HAP-1 (cell line): ENCODE measurements around the gene FBLN1.

Source experiments
- DNase-seq, 2 experiments: peaks; one replicate each; pipeline ENCODE4 v3.0.0-alpha.2; 2016 to 2020; ENCODE audit warnings: low spot score in 2 of 2
- H3K27me3 ChIP-seq: fragments of 250-450 bp; sonication (Bioruptor Pico); 2 replicates; pipeline ENCODE4 v1.5.1; 2020; ENCODE audit warnings: low read depth, mild to moderate bottlenecking, moderate library complexity
- H3K36me3 ChIP-seq: fragments of 250-450 bp; sonication (Bioruptor Pico); replicated peaks from 2 replicates; pipeline ENCODE4 v1.5.1; 2020; ENCODE audit warnings: mild to moderate bottlenecking
- H3K4me1 ChIP-seq: fragments of 250-450 bp; sonication (Bioruptor Pico); 2 replicates; pipeline ENCODE4 v1.5.1; 2020; ENCODE audit warnings: mild to moderate bottlenecking
- H3K4me3 ChIP-seq: fragments of 250-450 bp; sonication (Bioruptor Pico); 2 replicates; pipeline ENCODE4 v1.5.1; 2020; ENCODE audit warnings: mild to moderate bottlenecking, moderate library complexity
- H3K9me3 ChIP-seq: fragments of 250-450 bp; sonication (Bioruptor Pico); 2 replicates; pipeline ENCODE4 v1.5.1; 2020; ENCODE audit warnings: mild to moderate bottlenecking, moderate library complexity
- in situ Hi-C: fragments of 300-500 bp; cut with MboI; formaldehyde crosslinking; loops from 3 replicates; pipeline ENCODE4 v1.14.3; 2020; ENCODE audit warnings: low sequenced_read_pairs, inconsistent platforms, mixed read lengths

The FBLN1 gene

DNA sequence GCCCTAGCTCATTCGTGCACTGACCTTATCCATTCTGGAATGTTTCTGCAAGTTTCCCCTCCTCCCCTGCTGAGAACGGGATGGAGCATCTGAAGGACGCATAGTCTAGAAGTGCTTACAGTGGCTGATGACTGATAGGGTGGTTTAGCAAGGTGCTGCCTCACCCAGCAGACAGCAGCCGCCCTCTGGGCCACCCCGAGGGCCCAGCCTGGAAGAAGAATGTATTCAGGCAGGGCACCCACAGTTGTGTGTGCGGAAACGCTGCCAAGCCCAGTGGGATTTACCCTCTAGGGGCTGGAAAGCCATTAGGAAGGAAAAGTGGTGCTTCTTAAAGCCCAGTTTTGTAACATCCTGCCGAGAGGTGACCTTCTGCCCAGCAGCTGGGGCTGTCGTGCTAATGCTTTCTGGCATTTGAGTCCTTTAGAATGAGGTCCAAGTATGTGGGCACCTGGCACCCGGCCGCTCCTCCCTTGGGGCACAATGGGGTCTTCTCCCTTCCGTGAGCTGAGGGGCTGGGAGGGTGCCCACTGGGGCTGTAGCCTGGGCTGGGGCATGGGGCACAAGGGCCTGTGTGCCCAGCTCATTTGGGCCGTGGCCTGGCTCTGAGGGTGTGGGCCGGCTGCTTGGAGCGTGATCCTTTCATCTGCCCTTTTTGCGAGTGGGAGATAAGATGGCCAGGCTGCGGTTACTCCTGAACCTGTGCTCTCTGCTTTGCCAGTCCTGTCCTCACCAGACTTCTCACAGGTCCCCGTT, 14.4 kb downstream of the FBLN1 start:
- no peak for DNase-seq
- in situ Hi-C loops = no loop called here
- H3K4me3 ChIP-seq = no peak overlapping the region

DNA sequence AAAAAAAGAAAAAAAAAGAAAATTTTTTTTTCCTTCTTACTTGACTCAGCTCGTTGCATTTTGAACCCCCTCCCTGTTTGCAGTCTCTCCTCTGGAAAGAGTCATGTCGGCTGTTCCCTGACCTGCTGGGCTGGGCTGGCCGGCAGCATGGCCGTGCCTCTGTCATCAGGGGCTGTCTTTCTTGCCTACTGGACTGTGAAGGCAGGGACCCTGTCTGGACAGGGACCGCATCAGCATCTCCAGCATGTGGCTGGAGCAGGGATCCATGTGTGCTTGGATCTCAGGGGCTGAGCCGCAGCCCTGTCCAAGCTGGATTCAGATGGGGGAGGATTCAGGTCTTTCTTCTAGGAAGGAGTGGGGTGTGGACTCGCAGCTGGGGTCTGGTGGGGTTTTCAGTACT, 15.5 kb downstream of the FBLN1 start:
- no peak overlapping the region for H3K4me3 ChIP-seq
- DNase-seq = no peak
- H3K27me3 ChIP-seq = no peaks in the 10 kb centered on the region
- no peaks in the 10 kb centered on the region for H3K4me1 ChIP-seq
- in situ Hi-C loops = no loop called here
- H3K36me3 ChIP-seq = peaks cover 45% of the 10 kb centered on the region
- H3K9me3 ChIP-seq = no peaks in the 10 kb centered on the region

More for the DNA sequence above, 14.4 kb downstream of the FBLN1 start:
- Histone ChIP-seq H3K9me3 (no peaks in the 10 kb centered on the region), H3K4me1 (no peaks in the 10 kb centered on the region), H3K36me3 (peaks cover 41% of the 10 kb centered on the region), H3K27me3 (no peaks in the 10 kb centered on the region)

DNA sequence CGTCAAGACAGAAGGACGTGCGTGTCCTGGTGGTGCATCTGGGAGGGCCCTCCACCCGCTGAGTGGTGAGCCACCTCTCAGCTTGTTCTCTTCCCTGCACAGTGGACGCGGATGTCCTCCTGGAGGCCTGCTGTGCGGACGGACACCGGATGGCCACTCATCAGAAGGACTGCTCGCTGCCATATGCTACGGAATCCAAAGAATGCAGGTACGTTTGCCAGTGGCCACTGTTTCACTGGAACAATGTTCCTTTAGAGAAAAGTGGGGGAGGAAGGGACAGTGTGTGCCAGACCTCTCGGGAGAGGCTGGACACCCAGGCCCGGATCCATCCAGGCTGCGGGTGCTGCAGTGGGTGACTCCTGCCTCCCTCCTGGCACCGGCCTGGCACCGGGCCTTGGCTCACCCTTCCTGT, 15.9 kb downstream of the FBLN1 start:
- Histone ChIP-seq H3K4me1 (no peaks in the 10 kb centered on the region), H3K36me3 (peaks cover 50% of the 10 kb centered on the region), H3K27me3 (no peaks in the 10 kb centered on the region), H3K4me3 (no peak overlapping the region), H3K9me3 (no peaks in the 10 kb centered on the region)
- DNase-seq = no peak
- in situ Hi-C loops = no loop called here

DNA sequence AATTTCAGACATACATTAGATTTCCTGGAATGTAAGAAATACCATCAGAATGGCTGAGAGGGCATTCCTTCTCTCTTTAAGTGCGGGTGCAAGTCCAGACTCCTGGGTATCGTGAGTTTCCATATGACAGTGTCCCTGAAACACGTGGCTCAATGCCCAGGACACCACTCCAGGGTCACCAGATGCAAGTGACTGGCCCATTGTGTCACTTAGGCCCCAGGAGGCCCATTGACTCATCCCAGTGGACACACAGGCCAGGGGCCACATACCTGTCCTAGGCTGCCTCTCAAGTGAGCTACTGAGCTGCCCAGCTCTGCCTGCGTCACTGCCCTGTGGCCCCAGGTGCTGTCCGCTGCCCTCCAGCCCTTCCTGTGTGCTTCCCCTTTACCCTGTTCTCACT, 18.5 kb downstream of the FBLN1 start:
- Histone ChIP-seq H3K36me3 (peaks cover 61% of the 10 kb centered on the region), H3K9me3 (no peaks in the 10 kb centered on the region), H3K4me3 (no peak overlapping the region), H3K4me1 (no peaks in the 10 kb centered on the region), H3K27me3 (no peaks in the 10 kb centered on the region)
- in situ Hi-C loops = no loop called here
- no peak for DNase-seq

DNA sequence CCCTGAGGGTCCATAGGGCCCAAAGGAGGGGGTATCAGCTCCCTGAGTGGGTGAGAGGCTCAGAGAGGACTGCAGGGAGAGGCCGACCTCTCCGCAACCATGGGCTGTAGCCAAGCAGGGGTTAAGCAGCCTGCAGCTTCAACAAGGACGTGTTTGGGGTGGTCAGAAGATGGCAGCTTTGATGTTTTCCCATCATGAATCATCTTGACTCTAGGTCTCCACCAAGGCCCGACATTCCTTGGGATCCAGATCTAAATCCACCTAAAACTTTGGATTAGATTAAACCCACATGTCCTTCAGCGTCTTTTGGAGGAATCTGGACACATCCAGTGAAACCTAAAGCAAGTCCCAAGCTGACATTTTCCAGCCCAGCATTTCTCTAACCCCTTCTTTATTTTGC, 19.8 kb downstream of the FBLN1 start:
- H3K9me3 ChIP-seq = no peaks in the 10 kb centered on the region
- H3K27me3 ChIP-seq = no peaks in the 10 kb centered on the region
- no peaks in the 10 kb centered on the region for H3K4me1 ChIP-seq
- H3K4me3 ChIP-seq = no peak overlapping the region
- H3K36me3 ChIP-seq = peaks cover 68% of the 10 kb centered on the region
- in situ Hi-C loops = no loop called here
- DNase-seq = no peak

DNA sequence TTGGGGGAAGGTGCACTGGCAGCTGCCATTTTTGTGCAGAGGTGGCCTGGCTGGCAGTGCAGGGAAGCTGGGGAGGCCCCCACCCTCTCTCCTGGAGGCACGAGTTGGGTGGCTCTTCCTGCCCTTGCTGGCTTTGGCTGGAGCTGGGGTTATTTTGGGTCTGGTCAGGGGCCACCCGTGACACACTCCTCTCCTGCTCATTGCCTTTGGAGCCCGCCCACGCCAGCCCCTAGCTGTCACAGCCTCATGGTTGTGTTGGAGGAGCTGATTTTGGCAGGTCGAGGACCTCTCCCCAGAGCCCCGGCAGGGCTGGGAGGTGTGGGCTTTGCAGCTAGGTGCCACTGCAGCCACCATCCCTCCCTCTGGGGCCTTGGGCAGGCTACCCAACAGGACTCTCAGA, 21.5 kb downstream of the FBLN1 start:
- Histone ChIP-seq H3K27me3 (no peaks in the 10 kb centered on the region), H3K9me3 (no peaks in the 10 kb centered on the region), H3K36me3 (peaks cover 76% of the 10 kb centered on the region), H3K4me3 (no peak overlapping the region), H3K4me1 (no peaks in the 10 kb centered on the region)
- in situ Hi-C loops = no loop called here
- no peak for DNase-seq

DNA sequence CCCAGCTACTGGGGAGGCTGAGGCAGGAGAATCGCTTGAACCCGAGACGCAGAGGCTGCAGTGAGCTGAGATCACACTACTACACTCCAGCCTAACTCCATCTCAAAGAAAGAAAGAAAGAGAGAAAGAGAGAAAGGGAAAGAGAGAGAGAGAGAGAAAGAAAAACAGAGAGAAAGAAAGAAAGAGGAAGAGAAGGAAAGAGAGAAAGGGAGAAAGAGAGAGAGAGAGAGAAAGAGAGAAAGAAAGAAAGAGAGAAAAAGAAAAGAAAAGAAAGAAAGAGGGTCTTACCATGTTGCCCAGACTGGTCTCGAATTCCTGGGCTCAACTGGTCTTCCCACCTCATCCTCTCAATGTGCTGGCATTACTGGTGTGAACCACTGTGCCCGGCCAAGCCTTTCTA, 22.3 kb downstream of the FBLN1 start:
- in situ Hi-C loops = no loop called here
- no peaks in the 10 kb centered on the region for H3K4me1 ChIP-seq
- DNase-seq = no peak
- H3K36me3 ChIP-seq = peaks cover 70% of the 10 kb centered on the region
- H3K9me3 ChIP-seq = no peaks in the 10 kb centered on the region
- H3K27me3 ChIP-seq = no peaks in the 10 kb centered on the region
- H3K4me3 ChIP-seq = no peak overlapping the region

DNA sequence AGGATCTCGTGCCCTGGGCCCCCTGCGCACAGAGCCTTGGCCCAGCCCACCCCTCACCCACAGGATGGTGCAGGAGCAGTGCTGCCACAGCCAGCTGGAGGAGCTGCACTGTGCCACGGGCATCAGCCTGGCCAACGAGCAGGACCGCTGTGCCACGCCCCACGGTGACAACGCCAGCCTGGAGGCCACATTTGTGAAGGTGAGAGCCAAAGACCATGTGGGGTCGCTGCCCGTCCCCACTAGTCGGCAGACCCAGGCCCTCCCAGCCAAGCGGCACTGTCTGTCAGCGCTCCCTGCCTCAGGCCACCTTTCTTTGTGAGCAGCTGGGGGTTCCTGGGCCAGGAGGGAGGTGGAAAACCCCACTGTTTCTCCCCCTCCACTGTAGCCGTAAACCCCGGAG, 22.8 kb downstream of the FBLN1 start:
- in situ Hi-C loops = no loop called here
- no peaks in the 10 kb centered on the region for H3K4me1 ChIP-seq
- H3K27me3 ChIP-seq = no peaks in the 10 kb centered on the region
- no peak for DNase-seq
- no peak overlapping the region for H3K4me3 ChIP-seq
- no peaks in the 10 kb centered on the region for H3K9me3 ChIP-seq
- peaks cover 70% of the 10 kb centered on the region for H3K36me3 ChIP-seq

DNA sequence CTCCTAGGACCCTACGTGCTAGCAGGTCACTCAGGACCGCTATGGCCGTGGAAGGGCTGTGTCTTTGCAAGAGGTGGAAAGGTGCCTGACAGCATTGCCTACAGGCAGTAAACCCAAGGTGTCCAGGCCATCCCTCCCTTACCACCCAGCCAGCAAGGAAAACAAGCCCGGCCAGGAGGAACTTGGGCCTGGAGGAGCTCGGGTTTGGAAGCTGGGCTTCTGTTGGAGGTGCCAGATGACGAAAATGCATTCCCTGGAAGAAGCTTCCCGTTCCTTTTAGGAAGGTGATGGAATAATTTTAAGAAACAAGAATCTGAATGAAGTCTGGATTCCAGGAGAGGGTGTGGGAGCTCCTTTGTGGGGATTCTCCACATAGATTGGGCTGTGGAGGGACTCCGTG, 23.6 kb downstream of the FBLN1 start:
- Histone ChIP-seq H3K4me1 (peaks cover 4% of the 10 kb centered on the region), H3K4me3 (no peak overlapping the region), H3K36me3 (peaks cover 70% of the 10 kb centered on the region), H3K9me3 (no peaks in the 10 kb centered on the region), H3K27me3 (no peaks in the 10 kb centered on the region)
- no peak for DNase-seq
- in situ Hi-C loops = no loop called here

DNA sequence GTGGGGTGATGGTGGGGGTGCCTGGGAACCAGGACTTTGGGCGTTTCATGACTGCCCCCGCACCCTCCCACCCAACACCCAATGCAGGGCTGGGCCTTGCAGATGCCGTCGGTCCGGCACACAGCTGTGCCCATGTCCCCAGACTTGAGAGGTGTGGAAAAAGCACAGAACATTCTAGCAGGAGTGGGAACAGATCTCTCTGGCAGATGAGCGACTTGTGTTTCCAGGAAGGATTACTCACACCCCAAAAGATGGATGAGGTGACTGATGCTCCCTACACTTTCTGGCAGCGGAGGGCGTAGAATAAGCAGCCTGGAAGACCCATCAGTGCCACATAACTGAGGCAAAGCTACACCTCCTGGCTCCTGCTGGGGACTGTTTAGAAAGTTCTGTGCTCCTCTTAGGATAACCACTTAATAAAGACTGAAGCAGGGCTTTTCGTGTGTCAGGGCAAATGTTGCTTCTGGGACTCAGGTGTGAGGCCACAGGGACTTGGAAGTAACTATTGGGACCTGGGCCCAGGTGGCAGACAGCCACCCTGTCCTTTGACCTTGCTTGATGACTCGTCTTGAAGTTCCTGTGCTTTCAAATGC, 24.2 kb downstream of the FBLN1 start:
- peaks cover 68% of the 10 kb centered on the region for H3K36me3 ChIP-seq
- no peak for DNase-seq
- no peaks in the 10 kb centered on the region for H3K9me3 ChIP-seq
- in situ Hi-C loops = no loop called here
- no peaks in the 10 kb centered on the region for H3K27me3 ChIP-seq
- peaks cover 9% of the 10 kb centered on the region for H3K4me1 ChIP-seq
- no peak overlapping the region for H3K4me3 ChIP-seq

DNA sequence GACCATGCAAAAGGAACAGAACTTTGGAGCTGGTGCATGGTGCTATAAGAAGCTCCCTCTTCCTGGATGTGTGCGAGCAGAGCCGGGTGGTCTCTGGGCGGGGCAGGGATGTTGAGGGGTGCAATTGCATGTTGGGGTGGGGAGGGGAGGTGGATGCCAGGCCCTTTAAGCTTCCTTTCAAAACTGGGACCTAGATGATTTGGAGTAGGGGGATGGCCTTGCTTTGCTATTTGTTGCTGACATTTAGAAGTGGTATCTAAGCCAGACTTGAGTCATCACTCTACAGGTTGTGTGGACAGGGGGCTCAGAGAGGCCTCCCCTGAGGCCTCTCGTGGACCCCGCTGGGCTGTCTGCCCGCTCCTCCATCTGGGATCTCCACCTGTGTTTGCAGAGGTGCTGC, 24.8 kb downstream of the FBLN1 start:
- Histone ChIP-seq H3K9me3 (no peaks in the 10 kb centered on the region), H3K36me3 (peaks cover 67% of the 10 kb centered on the region), H3K27me3 (no peaks in the 10 kb centered on the region), H3K4me1 (peaks cover 14% of the 10 kb centered on the region), H3K4me3 (no peak overlapping the region)
- in situ Hi-C loops = no loop called here
- no peak for DNase-seq

DNA sequence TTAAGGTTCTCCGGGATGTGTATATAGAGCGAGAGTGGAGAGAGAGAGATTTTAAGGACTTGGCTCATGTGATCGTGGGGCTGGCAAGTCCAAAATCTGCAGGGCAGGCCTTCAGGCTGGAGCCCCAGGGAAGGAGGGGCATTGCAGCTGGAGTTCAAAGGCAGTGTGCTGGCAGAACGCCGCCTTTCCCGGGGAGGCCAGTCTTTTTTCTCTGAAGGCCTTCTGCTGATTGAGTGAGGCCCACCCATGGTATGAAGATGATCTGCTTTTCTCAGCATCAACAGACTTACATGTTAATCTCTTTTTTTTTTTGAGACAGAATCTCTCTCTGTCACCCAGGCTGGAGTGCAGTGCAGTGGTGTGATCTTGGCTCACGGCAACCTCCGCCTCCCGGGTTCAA, 25.4 kb downstream of the FBLN1 start:
- H3K27me3 ChIP-seq = no peaks in the 10 kb centered on the region
- H3K4me3 ChIP-seq = no peak overlapping the region
- H3K4me1 ChIP-seq = peaks cover 15% of the 10 kb centered on the region
- H3K36me3 ChIP-seq = peaks cover 67% of the 10 kb centered on the region
- no peak for DNase-seq
- no peaks in the 10 kb centered on the region for H3K9me3 ChIP-seq
- in situ Hi-C loops = no loop called here

DNA sequence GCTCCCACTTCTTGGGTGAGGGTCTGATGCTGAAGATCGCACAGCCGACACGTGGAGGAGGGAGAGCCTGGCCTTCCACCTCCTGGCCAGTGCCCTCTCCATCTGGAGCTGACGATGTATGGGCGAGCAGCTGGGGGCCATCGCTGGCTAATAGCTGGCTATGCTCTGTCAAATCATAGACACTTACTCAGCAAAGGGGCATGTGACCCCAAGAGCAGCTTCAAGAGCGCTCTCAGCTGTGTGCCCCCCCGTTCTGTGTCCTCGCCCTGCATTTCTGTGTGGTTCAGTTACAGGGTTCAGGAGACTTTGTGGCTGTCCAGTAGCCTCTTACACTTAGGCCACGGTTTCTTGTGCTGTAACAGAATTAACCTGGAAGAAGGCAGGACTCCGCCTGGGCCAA, 26.4 kb downstream of the FBLN1 start:
- Histone ChIP-seq H3K4me3 (no peak overlapping the region), H3K9me3 (no peaks in the 10 kb centered on the region), H3K27me3 (no peaks in the 10 kb centered on the region), H3K36me3 (peaks cover 70% of the 10 kb centered on the region), H3K4me1 (peaks cover 15% of the 10 kb centered on the region)
- in situ Hi-C loops = no loop called here
- no peak for DNase-seq

DNA sequence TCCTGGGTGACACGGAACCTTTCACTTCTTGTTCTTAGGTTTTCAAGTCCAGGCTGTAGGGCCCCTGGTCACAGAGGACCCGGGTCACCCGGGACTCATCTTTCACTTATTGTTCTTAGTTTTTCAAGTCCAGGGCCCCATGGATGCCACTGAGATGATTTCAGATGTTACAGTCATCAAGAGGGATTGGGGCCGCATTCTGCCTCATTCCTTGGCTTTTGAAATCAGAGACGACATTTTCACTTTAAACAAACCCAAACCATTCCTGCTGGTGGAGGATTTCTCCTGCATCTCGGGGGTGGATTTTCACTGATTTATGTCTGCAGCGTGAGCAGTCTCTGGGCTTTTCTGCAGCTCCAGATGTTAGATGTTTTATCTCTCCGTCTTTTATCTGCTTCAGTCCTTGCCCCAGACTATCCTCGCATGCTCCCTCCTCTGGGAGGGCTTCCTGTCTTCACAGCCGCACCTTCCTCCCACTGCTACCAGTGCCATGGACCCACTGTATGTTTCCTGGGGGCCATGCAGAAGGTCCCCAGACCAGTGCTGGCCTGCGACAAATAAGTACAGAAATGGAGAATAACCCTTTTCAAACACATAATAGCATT, 27.4 kb downstream of the FBLN1 start:
- no peak for DNase-seq
- Histone ChIP-seq H3K27me3 (no peaks in the 10 kb centered on the region), H3K36me3 (peaks cover 78% of the 10 kb centered on the region)

More for the DNA sequence above, 27.4 kb downstream of the FBLN1 start:
- in situ Hi-C loops = no loop called here
- H3K4me3 ChIP-seq = no peak overlapping the region
- peaks cover 15% of the 10 kb centered on the region for H3K4me1 ChIP-seq
- no peaks in the 10 kb centered on the region for H3K9me3 ChIP-seq
